ENCODE data around the gene ZPLD1.

The ZPLD1 gene

DNA sequence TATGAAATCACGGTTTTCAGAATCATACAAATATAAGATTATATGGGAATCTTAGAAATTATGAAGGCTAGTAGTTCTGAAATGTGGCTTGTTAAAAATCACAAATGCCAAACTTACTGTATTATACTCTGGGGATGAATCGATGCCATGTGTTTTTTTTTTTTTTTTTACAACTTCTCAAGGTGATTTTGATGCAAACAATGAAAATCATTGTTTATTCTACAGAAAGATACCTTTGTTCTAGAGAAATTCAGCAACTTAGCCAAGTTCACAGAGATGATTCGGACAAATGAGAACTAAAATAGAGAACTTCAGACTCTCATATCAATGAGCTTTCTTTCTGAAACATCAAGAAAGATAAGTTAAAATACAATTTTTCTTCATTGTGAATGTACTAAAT is 92.0 kb downstream of the ZPLD1 start:
- no peak overlapping the region for H2AFZ ChIP-seq (ENCODE audit: low read depth, low read length, severe bottlenecking)
- no peaks in the 10 kb centered on the region for H3F3A ChIP-seq (ENCODE audit: insufficient read depth)
- H3K9me2 ChIP-seq (replicated peaks; ENCODE audit: insufficient read depth, low read length): no peaks in the 10 kb centered on the region
- H3K27me3 ChIP-seq (ENCODE audit: low read length): no peaks in the 10 kb centered on the region
- H3K79me2 ChIP-seq (ENCODE audit: insufficient read depth, low read length): no peaks in the 10 kb centered on the region
- H3K4me2 ChIP-seq (ENCODE audit: low read depth, low read length, poor library complexity, severe bottlenecking): no peak overlapping the region
- H3K4me3 ChIP-seq (ENCODE audit: insufficient read depth, low read length, poor library complexity, severe bottlenecking): no peak overlapping the region
- no peaks in the 10 kb centered on the region for H4K20me1 ChIP-seq (ENCODE audit: low read depth, low read length)
- H3K27ac ChIP-seq (ENCODE audit: low read depth, low read length): no peak overlapping the region
- TF ChIP-seq, protein P1, sequence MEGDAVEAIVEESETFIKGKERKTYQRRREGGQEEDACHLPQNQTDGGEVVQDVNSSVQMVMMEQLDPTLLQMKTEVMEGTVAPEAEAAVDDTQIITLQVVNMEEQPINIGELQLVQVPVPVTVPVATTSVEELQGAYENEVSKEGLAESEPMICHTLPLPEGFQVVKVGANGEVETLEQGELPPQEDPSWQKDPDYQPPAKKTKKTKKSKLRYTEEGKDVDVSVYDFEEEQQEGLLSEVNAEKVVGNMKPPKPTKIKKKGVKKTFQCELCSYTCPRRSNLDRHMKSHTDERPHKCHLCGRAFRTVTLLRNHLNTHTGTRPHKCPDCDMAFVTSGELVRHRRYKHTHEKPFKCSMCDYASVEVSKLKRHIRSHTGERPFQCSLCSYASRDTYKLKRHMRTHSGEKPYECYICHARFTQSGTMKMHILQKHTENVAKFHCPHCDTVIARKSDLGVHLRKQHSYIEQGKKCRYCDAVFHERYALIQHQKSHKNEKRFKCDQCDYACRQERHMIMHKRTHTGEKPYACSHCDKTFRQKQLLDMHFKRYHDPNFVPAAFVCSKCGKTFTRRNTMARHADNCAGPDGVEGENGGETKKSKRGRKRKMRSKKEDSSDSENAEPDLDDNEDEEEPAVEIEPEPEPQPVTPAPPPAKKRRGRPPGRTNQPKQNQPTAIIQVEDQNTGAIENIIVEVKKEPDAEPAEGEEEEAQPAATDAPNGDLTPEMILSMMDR (IDR thresholded peaks at IDR 0.05; ENCODE audit: insufficient read depth, low read length, poor library complexity, severe bottlenecking): no peak
- no peaks in the 10 kb centered on the region for H3K9me3 ChIP-seq (ENCODE audit: insufficient read depth, low read length)
- no peak overlapping the region for H3K9ac ChIP-seq (ENCODE audit: low read length)
- H3K36me3 ChIP-seq (ENCODE audit: low read length): no peaks in the 10 kb centered on the region

DNA sequence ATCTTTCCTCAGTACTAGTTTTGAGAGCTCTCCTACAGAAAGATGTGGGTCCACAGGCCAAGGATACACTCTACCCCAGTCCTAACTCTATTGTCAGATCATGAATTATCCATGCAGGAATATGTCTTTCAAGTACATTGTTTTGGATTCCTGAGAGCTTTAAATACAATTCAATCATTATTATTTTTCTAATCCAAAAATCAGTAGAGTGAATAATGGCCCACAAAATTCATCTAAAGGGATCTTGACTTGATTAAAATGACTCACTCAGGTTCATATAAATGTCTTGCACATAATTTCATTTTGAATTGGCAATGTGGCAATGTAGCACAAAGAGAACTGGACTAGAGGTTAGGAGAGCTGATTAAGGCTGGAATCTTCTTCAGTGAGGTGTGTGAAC is 93.9 kb downstream of the ZPLD1 start:
- Histone ChIP-seq H3K4me2 (ENCODE audit: low read depth, low read length, poor library complexity, severe bottlenecking) (no peak overlapping the region), H4K20me1 (ENCODE audit: low read depth, low read length) (no peaks in the 10 kb centered on the region), H3K27ac (ENCODE audit: low read depth, low read length) (no peak overlapping the region), H3K9me2 (replicated peaks; ENCODE audit: insufficient read depth, low read length) (no peaks in the 10 kb centered on the region), H3K36me3 (ENCODE audit: low read length) (no peaks in the 10 kb centered on the region), H2AFZ (ENCODE audit: low read depth, low read length, severe bottlenecking) (no peak overlapping the region), H3K79me2 (ENCODE audit: insufficient read depth, low read length) (no peaks in the 10 kb centered on the region), H3K9me3 (ENCODE audit: insufficient read depth, low read length) (no peaks in the 10 kb centered on the region), H3K4me3 (ENCODE audit: insufficient read depth, low read length, poor library complexity, severe bottlenecking) (no peak overlapping the region), H3F3A (ENCODE audit: insufficient read depth) (no peaks in the 10 kb centered on the region), H3K9ac (ENCODE audit: low read length) (no peak overlapping the region), H3K27me3 (ENCODE audit: low read length) (no peaks in the 10 kb centered on the region)
- no peak for TF ChIP-seq EZH2phosphoT487 (conservative IDR thresholded peaks at IDR 0.05; ENCODE audit: low read length)
- TF ChIP-seq, protein P1 (IDR thresholded peaks at IDR 0.05; ENCODE audit: insufficient read depth, low read length, poor library complexity, severe bottlenecking): no peak

Data from SU-DHL-6 (cell line).